Kidney tubule cell (primary cell): ENCODE results near the gene RNU5B-1.
"Not testable (repeated sequence)": the region's sequence is repeated elsewhere in the genome, so short reads cannot be mapped to it uniquely, and the experiment has no call there.

Experiments used
- DNase-seq: peaks from one replicate; pipeline ENCODE4 v3.0.0-alpha.2; 2018; ENCODE audit warnings: low spot score

The RNU5B-1 gene

GRCh38 chr15:65343374-65343981 is 39.0 kb downstream of the RNU5B-1 start:
- DNase-seq = no peak

DNA sequence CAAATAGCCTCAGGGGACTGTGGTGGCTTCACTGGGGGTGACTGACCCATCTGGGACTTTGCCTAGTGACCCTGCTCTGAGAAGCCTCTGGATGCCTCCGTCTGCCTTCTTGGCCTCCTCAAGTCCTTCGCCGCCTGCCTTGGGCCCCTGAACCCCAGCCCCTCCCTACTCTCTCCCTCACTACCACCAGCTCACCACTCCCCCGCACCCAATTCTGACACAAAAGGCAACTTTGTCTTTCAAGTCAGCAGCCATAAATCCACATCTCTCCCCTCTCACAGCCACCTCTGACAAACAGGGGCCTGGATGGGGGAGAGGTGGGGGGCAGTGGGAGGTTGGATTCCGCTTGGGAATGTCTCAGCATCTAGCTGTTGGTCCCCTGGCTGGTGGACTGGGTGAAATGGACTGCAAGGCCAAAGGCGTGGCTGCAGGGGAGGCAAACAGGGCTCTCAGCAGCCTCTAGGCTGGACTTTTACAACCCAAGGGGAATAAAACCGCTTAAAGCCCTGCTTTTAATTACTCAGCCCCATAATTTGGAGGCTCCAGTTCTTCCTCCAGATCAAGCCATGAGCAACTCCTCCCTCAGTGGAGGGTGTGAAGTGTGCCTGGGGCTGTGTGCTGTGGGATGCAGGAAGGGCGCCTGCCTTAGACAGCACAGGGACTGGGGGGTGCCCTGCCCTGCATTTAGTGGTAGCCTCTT is 39.9 kb downstream of the RNU5B-1 start:
- DNase-seq = no peak

DNA sequence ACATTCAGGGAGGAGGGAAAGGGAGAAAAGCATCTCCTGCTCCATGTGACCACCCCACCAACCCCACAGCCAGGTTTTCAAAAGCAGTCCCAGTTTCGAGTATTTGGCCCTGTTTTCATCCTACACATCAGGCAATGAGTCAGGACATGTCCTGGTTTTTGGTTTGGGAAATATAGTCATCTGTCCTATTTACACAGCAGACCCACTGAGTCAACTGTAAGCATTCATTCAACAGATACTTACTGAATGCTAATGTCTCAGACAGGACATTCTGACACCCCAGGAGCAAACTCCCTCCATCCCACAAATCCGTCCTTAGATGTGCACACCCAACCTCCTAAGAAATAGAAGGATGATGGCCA is 40.4 kb downstream of the RNU5B-1 start:
- no peak for DNase-seq

DNA sequence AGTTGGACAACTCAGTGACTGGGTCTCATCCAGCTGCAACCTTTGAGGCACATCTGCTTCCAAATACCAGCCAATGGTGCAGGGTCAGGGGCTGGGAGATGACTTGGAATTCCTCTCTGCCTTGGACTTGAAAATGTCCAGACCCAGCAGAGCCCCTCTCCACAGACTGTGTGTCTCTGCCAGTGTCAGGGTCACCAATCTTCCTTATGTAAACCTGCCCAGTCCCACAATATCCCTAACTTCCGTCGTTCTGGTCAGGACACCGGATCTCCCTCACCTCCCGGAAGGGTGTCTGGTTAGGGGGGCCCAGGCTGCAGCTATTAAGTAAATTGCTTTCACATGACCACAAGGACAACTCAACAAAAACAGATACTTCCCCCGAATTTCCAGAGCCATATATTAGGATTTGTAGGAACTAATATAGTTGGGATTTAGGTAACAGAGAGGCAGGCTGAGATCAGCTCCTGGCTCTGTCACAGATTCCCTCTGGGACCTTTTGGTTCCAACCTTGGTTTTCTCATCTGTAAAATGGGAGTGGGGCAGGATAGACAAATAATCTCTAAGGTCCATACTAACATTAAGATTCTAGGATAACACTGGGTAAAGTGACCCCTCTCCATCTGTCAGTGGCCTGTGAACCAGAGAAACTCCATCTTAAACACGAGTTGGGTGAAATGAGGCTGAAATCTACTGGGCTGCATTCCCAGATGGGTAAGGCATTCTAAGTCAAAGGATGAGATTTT is 42.5 kb downstream of the RNU5B-1 start:
- no peak for DNase-seq

DNA sequence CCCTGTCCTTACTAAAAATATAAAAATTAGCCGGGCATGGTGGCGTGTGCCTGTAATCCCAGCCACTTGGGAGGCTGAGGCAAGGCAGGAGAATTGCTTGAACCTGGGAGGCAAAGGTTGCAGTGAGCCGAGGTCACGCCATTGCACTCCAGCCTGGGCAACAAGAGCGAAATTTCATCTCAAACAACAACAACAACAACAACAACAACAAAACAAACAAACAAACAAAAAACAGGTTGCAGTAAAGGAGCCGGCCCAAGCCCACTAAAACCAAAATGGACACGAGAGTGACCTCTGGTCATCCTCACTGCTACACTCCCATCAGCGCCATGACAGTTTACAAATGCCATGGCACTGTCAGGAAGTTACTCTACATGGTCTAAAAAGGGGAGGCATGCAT is 43.3 kb downstream of the RNU5B-1 start:
- not testable (repeated sequence) for DNase-seq

- DNase-seq = no peak
These were observed 44.9 kb downstream of the RNU5B-1 start for GRCh38 chr15:65349338-65349737.

DNA sequence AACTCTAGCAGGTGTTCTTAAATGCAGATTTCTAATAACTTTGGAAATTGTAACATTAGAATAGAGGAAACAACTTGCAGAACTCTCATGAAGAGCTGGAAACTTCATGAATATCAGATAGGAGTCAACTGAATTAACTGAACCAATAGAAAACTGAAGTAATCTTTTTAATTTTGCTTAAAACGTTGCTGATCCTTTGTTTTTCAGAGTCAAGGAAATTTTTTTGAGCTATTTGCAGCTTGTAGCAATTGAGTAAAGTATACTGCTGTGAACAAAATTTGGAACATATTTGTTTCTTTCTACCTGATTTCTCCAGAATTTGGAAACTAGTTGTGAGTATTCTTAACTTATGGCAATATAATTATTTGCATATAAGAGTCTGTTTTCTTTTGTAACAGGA is 47.5 kb downstream of the RNU5B-1 start:
- DNase-seq = not testable (repeated sequence)
